ENCODE data around the gene NOL9. TPM values are rescaled to one million over a fixed set of nuclear protein-coding genes. Genes with fewer than 3 reads are reported as not detected.
"Not testable (repeated sequence)": the region's sequence is repeated elsewhere in the genome, so short reads cannot be mapped to it uniquely, and the experiment has no call there.

Gene NOL9
- polyA plus RNA-seq, 1 donor from 2014 or later = 18.1 TPM

GRCh38 chr1:6500544-6501278 is 53.6 kb downstream of the NOL9 start:
- Mint-ChIP-seq H3K4me1 (peaks cover 0 to 3% (median 2%) of the 10 kb centered on the region in 3 donors), H3K27me3 (peaks cover 15% of the 10 kb centered on the region), H3K9me3 (no peaks in the 10 kb centered on the region), H3K27ac (no peak overlapping the region), H3K4me3 (no peak overlapping the region), H3K36me3 (peaks cover 1% of the 10 kb centered on the region)

- H3K27me3 Mint-ChIP-seq = peaks cover 13% of the 10 kb centered on the region
- no peaks in the 10 kb centered on the region for H3K9me3 Mint-ChIP-seq
- peaks cover 0 to 4% (median 2%) of the 10 kb centered on the region in 3 donors for H3K4me1 Mint-ChIP-seq
- H3K36me3 Mint-ChIP-seq = no peaks in the 10 kb centered on the region
- peak overlapping the region in 1 of 3 donors; percentile 84 for H3K27ac Mint-ChIP-seq
- H3K4me3 Mint-ChIP-seq = peak overlapping the region in 2 of 4 donors; percentile 35 to 65
These were observed 55.0 kb downstream of the NOL9 start for GRCh38 chr1:6499296-6499695.

- Mint-ChIP-seq H3K27ac (no peak overlapping the region), H3K27me3 (peaks cover 13% of the 10 kb centered on the region), H3K9me3 (no peaks in the 10 kb centered on the region), H3K4me1 (peaks cover 0 to 4% (median 2%) of the 10 kb centered on the region in 3 donors), H3K36me3 (no peaks in the 10 kb centered on the region), H3K4me3 (peak overlapping the region in 2 of 4 donors; percentile 35 to 72)
These were observed 55.7 kb downstream of the NOL9 start for GRCh38 chr1:6498576-6499111.

- H3K36me3 Mint-ChIP-seq = no peaks in the 10 kb centered on the region
These were observed 56.3 kb downstream of the NOL9 start for GRCh38 chr1:6497867-6498575.

GRCh38 chr1:6497215-6497866 is 57.0 kb downstream of the NOL9 start:
- H3K27me3 Mint-ChIP-seq = peaks cover 13% of the 10 kb centered on the region
- no peaks in the 10 kb centered on the region for H3K36me3 Mint-ChIP-seq
- H3K9me3 Mint-ChIP-seq = no peaks in the 10 kb centered on the region
- peak overlapping the region in 3 of 4 donors; percentile 72 to 83 (median 72) for H3K4me3 Mint-ChIP-seq
- H3K27ac Mint-ChIP-seq = no peak overlapping the region
- H3K4me1 Mint-ChIP-seq = peaks cover 0 to 4% (median 2%) of the 10 kb centered on the region in 3 donors

More at GRCh38 chr1:6497867-6498575, 56.3 kb downstream of the NOL9 start:
- Mint-ChIP-seq H3K27ac (no peak overlapping the region), H3K4me3 (peak overlapping the region; percentile 43 to 83 (median 72)), H3K9me3 (no peaks in the 10 kb centered on the region), H3K4me1 (peaks cover 0 to 4% (median 2%) of the 10 kb centered on the region in 3 donors), H3K27me3 (peaks cover 13% of the 10 kb centered on the region)

GRCh38 chr1:6496890-6497214 is 57.5 kb downstream of the NOL9 start:
- peaks cover 13% of the 10 kb centered on the region for H3K27me3 Mint-ChIP-seq
- no peaks in the 10 kb centered on the region for H3K36me3 Mint-ChIP-seq
- H3K4me1 Mint-ChIP-seq = peaks cover 0 to 4% (median 2%) of the 10 kb centered on the region in 3 donors
- H3K9me3 Mint-ChIP-seq = no peaks in the 10 kb centered on the region
- peak overlapping the region; percentile 37 to 82 (median 51) for H3K4me3 Mint-ChIP-seq
- no peak overlapping the region for H3K27ac Mint-ChIP-seq

GRCh38 chr1:6496365-6496721 is 58.0 kb downstream of the NOL9 start:
- no peak overlapping the region for H3K27ac Mint-ChIP-seq

GRCh38 chr1:6495540-6496364 is 58.6 kb downstream of the NOL9 start:
- Mint-ChIP-seq H3K9me3 (no peaks in the 10 kb centered on the region), H3K36me3 (no peaks in the 10 kb centered on the region), H3K4me3 (peak overlapping the region in 2 of 4 donors; percentile 6 to 50), H3K4me1 (peaks cover 0 to 8% (median 7%) of the 10 kb centered on the region in 3 donors), H3K27ac (no peak overlapping the region), H3K27me3 (peaks cover 13% of the 10 kb centered on the region)

More at GRCh38 chr1:6496365-6496721, 58.0 kb downstream of the NOL9 start:
- Mint-ChIP-seq H3K4me1 (peaks cover 0 to 4% (median 4%) of the 10 kb centered on the region in 3 donors), H3K9me3 (no peaks in the 10 kb centered on the region), H3K4me3 (peak overlapping the region in 2 of 4 donors; percentile 37 to 50), H3K36me3 (no peaks in the 10 kb centered on the region), H3K27me3 (peaks cover 13% of the 10 kb centered on the region)

GRCh38 chr1:6495041-6495441 is 59.3 kb downstream of the NOL9 start:
- H3K9me3 Mint-ChIP-seq = no peaks in the 10 kb centered on the region
- no peaks in the 10 kb centered on the region for H3K36me3 Mint-ChIP-seq
- H3K4me3 Mint-ChIP-seq = no peak overlapping the region
- H3K4me1 Mint-ChIP-seq = peaks cover 0 to 8% (median 7%) of the 10 kb centered on the region in 3 donors
- H3K27ac Mint-ChIP-seq = no peak overlapping the region
- peaks cover 12% of the 10 kb centered on the region for H3K27me3 Mint-ChIP-seq

- peak overlapping the region in 1 of 4 donors; percentile 1 for H3K4me3 Mint-ChIP-seq
- H3K27ac Mint-ChIP-seq = no peak overlapping the region
- H3K36me3 Mint-ChIP-seq = no peaks in the 10 kb centered on the region
- H3K4me1 Mint-ChIP-seq = peaks cover 0 to 8% (median 7%) of the 10 kb centered on the region in 3 donors
- peaks cover 10% of the 10 kb centered on the region for H3K27me3 Mint-ChIP-seq
- H3K9me3 Mint-ChIP-seq = no peaks in the 10 kb centered on the region
These were observed 59.7 kb downstream of the NOL9 start for GRCh38 chr1:6494627-6495026.

- H3K36me3 Mint-ChIP-seq, H3K27me3 Mint-ChIP-seq, H3K4me1 Mint-ChIP-seq, H3K4me3 Mint-ChIP-seq, H3K9me3 Mint-ChIP-seq, H3K27ac Mint-ChIP-seq: not testable (repeated sequence)
These were observed 60.5 kb downstream of the NOL9 start for GRCh38 chr1:6493834-6494223.

- H3K9me3 Mint-ChIP-seq = no peaks in the 10 kb centered on the region
- H3K4me3 Mint-ChIP-seq = peak overlapping the region in 2 of 4 donors; percentile 64 to 86
- no peaks in the 10 kb centered on the region for H3K36me3 Mint-ChIP-seq
- H3K4me1 Mint-ChIP-seq = peaks cover 3 to 6% (median 5%) of the 10 kb centered on the region in 3 donors
- H3K27me3 Mint-ChIP-seq = peaks cover 8% of the 10 kb centered on the region
- no peak overlapping the region for H3K27ac Mint-ChIP-seq
These were observed 62.3 kb downstream of the NOL9 start for GRCh38 chr1:6491966-6492365.

GRCh38 chr1:6491480-6491962 is 62.8 kb downstream of the NOL9 start, which contains the start of gene PLEKHG5:
PLEKHG5 (minus strand) TSS chr1:6491667; CDS start chr1:6477571, 14,096 bp downstream.
- Mint-ChIP-seq H3K27ac (peak within 1 kb of the TSS in 1 of 3 donors; percentile 89), H3K36me3 (no peaks in the 10 kb centered on the region), H3K4me1 (peaks cover 5 to 8% (median 6%) of the 10 kb centered on the region in 3 donors)

GRCh38 chr1:6491081-6491449 is 63.2 kb downstream of the NOL9 start:
- no peaks in the 10 kb centered on the region for H3K9me3 Mint-ChIP-seq
- H3K36me3 Mint-ChIP-seq = no peaks in the 10 kb centered on the region
- peak overlapping the region; percentile 64 to 93 (median 82) for H3K4me3 Mint-ChIP-seq
- H3K27me3 Mint-ChIP-seq = peaks cover 10% of the 10 kb centered on the region
- peak overlapping the region in 1 of 3 donors; percentile 89 for H3K27ac Mint-ChIP-seq
- peaks cover 5 to 10% (median 9%) of the 10 kb centered on the region in 3 donors for H3K4me1 Mint-ChIP-seq

More at GRCh38 chr1:6491480-6491962, 62.8 kb downstream of the NOL9 start, which contains the start of gene PLEKHG5:
- H3K9me3 Mint-ChIP-seq = no peaks in the 10 kb centered on the region
- peak within 1 kb of the TSS; percentile 64 to 93 (median 82) for H3K4me3 Mint-ChIP-seq
- H3K27me3 Mint-ChIP-seq = peaks cover 6% of the 10 kb centered on the region

Data from IgD-negative memory B cell (primary cell).